CD4-positive, alpha-beta T cell (primary cell): ENCODE results near the gene PCDH1. TPM values are rescaled to one million over a fixed set of nuclear protein-coding genes. Genes with fewer than 3 reads are reported as not detected.

Source experiments
- ATAC-seq: fragments of 200-7000 bp; cut with Tn5 transposase; one replicate; pipeline ENCODE4 v1.10.0; 2022; ENCODE audit warnings: mild to moderate bottlenecking; ENCODE audit not compliant: poor library complexity
- CTCF ChIA-PET: fragments of 350-600 bp; sonication (Branson Sonifier 250); formaldehyde crosslinking; loops from one replicate; lab custom pipeline; 2021; ENCODE audit warnings: antibody characterized with exemption, inconsistent platforms; lab: Charles Lee
- POLR2A ChIA-PET: fragments of 350-600 bp; sonication (Branson Sonifier 250); formaldehyde crosslinking; loops from one replicate; lab custom pipeline; 2021; ENCODE audit warnings: antibody characterized with exemption, inconsistent platforms; lab: Charles Lee
- DNase-seq, 14 experiments: peaks; one replicate each; pipeline ENCODE4 v3.0.0-alpha.2; 2013 to 2020; ENCODE audit warnings: mixed read lengths in 2 of 14
- H3K27ac ChIP-seq, 2 donors: one replicate each; pipeline versions ENCODE4 v1.5.1 to v1.7.0; 2013; ENCODE audit warnings: low read length in 2 of 2, low read depth in 1 of 2, mild to moderate bottlenecking in 1 of 2
- H3K27me3 ChIP-seq, 2 experiments: 1 replicate in 1 of 2; 2 replicates in 1 of 2; pipeline versions ENCODE4 v1.6.1 to v1.7.0; 2013; ENCODE audit warnings: low read length in 2 of 2, control low read depth in 1 of 2, mild to moderate bottlenecking in 1 of 2, moderate library complexity in 1 of 2; ENCODE audit not compliant: insufficient read depth in 2 of 2, control insufficient read depth in 1 of 2
- H3K36me3 ChIP-seq: one replicate; pipeline ENCODE4 v1.6.1; 2013; ENCODE audit warnings: low read length, control low read depth; ENCODE audit not compliant: insufficient read depth
- H3K4me1 ChIP-seq: one replicate; pipeline ENCODE4 v1.6.1; 2013; ENCODE audit warnings: low read length, control low read depth; ENCODE audit not compliant: insufficient read depth
- H3K4me3 ChIP-seq: one replicate; pipeline ENCODE4 v1.5.1; 2013; ENCODE audit warnings: mild to moderate bottlenecking, low read length, moderate library complexity
- H3K9me3 ChIP-seq, 2 experiments: 1 replicate in 1 of 2; 2 replicates in 1 of 2; pipeline versions ENCODE4 v1.6.1 to v1.7.0; 2013; ENCODE audit warnings: low read length in 2 of 2, mild to moderate bottlenecking in 2 of 2, control low read depth in 1 of 2, moderate library complexity in 1 of 2; ENCODE audit not compliant: control insufficient read depth in 1 of 2, insufficient read depth in 1 of 2
- H3K27ac Mint-ChIP-seq: one replicate; pipeline ENCODE4 v1.8.0; 2020; ENCODE audit warnings: mixed read lengths
- H3K27me3 Mint-ChIP-seq: one replicate; pipeline ENCODE4 v1.8.0; 2021; ENCODE audit warnings: mixed read lengths
- H3K36me3 Mint-ChIP-seq: one replicate; pipeline ENCODE4 v1.8.0; 2021; ENCODE audit warnings: low read depth, mixed read lengths
- H3K4me1 Mint-ChIP-seq: one replicate; pipeline ENCODE4 v1.8.0; 2021; ENCODE audit warnings: low read depth, mixed read lengths
- H3K4me3 Mint-ChIP-seq: one replicate; pipeline ENCODE4 v1.8.0; 2020; ENCODE audit warnings: mild to moderate bottlenecking, mixed read lengths
- H3K9me3 Mint-ChIP-seq: one replicate; pipeline ENCODE4 v1.8.0; 2020; ENCODE audit warnings: mixed read lengths
- CTCF ChIP-seq: fragments of 200-600 bp; IDR thresholded peaks from one replicate; pipeline ENCODE4 v1.8.0; 2022; ENCODE audit warnings: antibody characterized with exemption, mild to moderate bottlenecking
- intact Hi-C, 2 experiments: fragments of 100-400 bp; cut with DNase I in 1 of 2; cut with micrococcal nuclease in 1 of 2; formaldehyde crosslinking; loops; one replicate each; pipeline versions ENCODE4 v1.15.1 to v1.9.0; 2023 to 2025; cut with DNase I, micrococcal nuclease
- total RNA-seq, 174 experiments: library from RNA in 2 of 174; stranded (reverse) in 2 of 174; gene quantifications; one replicate each; pipeline ENCODE4 v1.2.3 and lab custom pipeline; 2021 to 2026

Gene PCDH1
- total RNA-seq, 2 experiments from 2014 or later, result 0.17 TPM; not detected in 1

- Mint-ChIP-seq H3K36me3 (no peaks in the 10 kb centered on the region), H3K4me3 (no peak overlapping the region), H3K9me3 (no peaks in the 10 kb centered on the region), H3K27ac (no peak overlapping the region), H3K4me1 (peaks cover 10% of the 10 kb centered on the region), H3K27me3 (peaks cover 15% of the 10 kb centered on the region)
- H3K4me1 ChIP-seq, result peaks cover 11% of the 10 kb centered on the region
- H3K36me3 ChIP-seq, result no peaks in the 10 kb centered on the region
- H3K4me3 ChIP-seq, result no peak overlapping the region
- CTCF ChIA-PET, result no interaction called here
- H3K27me3 ChIP-seq, result no peaks in the 10 kb centered on the region
- H3K9me3 ChIP-seq, result no peaks in the 10 kb centered on the region
- ATAC-seq, result no peak
- DNase-seq, result no peak
- POLR2A ChIA-PET, result no interaction called here
- no peak for TF ChIP-seq CTCF
- intact Hi-C loops, result no loop called here
- H3K27ac ChIP-seq, result no peak overlapping the region
These were observed 39.7 kb downstream of the PCDH1 start for GRCh38 chr5:141838326-141839014.

DNA sequence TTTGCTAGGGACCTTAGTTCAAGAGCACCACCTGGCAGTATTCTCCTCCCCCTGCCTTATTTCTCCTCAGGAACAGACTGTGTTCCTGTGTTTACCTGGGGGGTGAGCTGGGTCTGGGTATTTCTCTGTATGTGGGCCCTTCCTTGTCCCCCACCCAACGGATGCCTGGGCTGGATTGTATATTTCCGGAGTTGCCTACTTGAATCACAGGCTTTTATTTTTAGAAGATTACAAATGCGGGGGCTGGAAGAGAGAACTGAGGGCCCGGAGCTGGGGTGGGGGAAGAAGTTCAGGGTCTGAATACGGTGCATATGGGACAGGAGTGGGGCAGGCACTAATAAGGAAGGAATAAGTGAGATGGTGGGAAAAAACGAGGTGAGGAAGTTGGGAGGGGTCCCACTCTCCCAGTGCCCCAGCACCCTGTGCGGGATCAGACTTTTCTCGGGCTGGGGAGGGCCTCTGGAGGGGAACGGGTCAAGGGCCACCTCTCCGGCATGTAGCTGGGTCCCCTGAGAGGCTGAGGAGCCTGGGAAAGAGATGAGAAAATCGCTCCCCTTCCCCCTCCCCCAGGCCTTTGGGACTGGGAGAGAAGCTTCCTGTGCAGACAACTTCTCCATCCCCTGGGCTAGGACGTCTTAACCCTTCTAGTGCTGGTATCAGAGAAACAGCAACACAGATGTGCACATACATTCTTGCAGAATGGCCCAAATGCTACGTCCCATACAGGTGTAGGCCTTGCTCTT is 42.1 kb downstream of the PCDH1 start:
- H3K36me3 ChIP-seq, result no peaks in the 10 kb centered on the region
- no peak overlapping the region for H3K4me3 ChIP-seq
- Mint-ChIP-seq H3K36me3 (no peaks in the 10 kb centered on the region), H3K27ac (no peak overlapping the region), H3K27me3 (peaks cover 14% of the 10 kb centered on the region), H3K9me3 (no peaks in the 10 kb centered on the region), H3K4me3 (no peak overlapping the region), H3K4me1 (peaks cover 10% of the 10 kb centered on the region)
- ChIA-PET POLR2A (interaction anchor here (1.1 to 1.2 kb wide), 3 partner anchors 11 to 42 kb away, joined by 3 to 4 read pairs (median 4); partner anchors contain the start of gene PCDH1), CTCF (no interaction called here)
- no peaks in the 10 kb centered on the region for H3K9me3 ChIP-seq
- H3K27ac ChIP-seq, result no peak overlapping the region
- DNase-seq (no peak), ATAC-seq (no peak)
- H3K27me3 ChIP-seq, result no peaks in the 10 kb centered on the region
- TF ChIP-seq CTCF, result no peak
- peaks cover 11% of the 10 kb centered on the region for H3K4me1 ChIP-seq
- intact Hi-C loops, result no loop called here

DNA sequence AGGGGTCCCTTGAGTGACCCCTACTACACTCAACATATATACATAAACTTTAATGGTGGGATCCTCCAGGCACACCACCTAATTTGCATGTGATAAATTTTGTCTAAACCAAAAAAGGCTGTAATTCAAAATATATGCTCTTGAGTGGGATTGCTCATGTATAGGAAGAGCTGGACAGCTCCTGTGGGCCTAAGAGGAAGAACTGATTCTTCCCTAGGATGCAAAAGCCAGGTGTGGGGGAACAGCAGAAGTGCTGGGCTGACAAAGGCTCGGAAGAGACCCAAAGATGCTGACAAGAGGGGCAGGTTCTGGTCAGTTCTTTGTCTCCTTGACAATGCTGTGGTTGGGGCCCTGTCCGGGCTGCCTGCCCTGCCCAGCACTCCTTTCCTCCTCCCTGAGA is 43.9 kb downstream of the PCDH1 start:
- H3K4me3 ChIP-seq, result no peak overlapping the region
- H3K27me3 Mint-ChIP-seq, result peaks cover 8% of the 10 kb centered on the region
- H3K27me3 ChIP-seq, result no peaks in the 10 kb centered on the region
- DNase-seq, result no peak
- H3K4me1 ChIP-seq, result peaks cover 11% of the 10 kb centered on the region
- no peak overlapping the region for H3K27ac ChIP-seq
- H3K9me3 ChIP-seq, result no peaks in the 10 kb centered on the region
- CTCF ChIA-PET, result no interaction called here
- intact Hi-C loops, result no loop called here
- POLR2A ChIA-PET, result no interaction called here
- peaks cover 10% of the 10 kb centered on the region for H3K4me1 Mint-ChIP-seq
- no peak for ATAC-seq
- H3K9me3 Mint-ChIP-seq, result no peaks in the 10 kb centered on the region
- no peak overlapping the region for H3K4me3 Mint-ChIP-seq
- no peak for TF ChIP-seq CTCF
- no peaks in the 10 kb centered on the region for H3K36me3 ChIP-seq
- no peaks in the 10 kb centered on the region for H3K36me3 Mint-ChIP-seq
- no peak overlapping the region for H3K27ac Mint-ChIP-seq
